GM10248 (cell line): Measurements from ENCODE around the gene ADGRL1.

Experiments used
- CTCF ChIA-PET: fragments of 300-600 bp; sonication (Branson Sonifier 250); formaldehyde crosslinking; extraction: SDS; loops from one replicate; lab custom pipeline; 2021; ENCODE audit warnings: antibody characterized with exemption; lab: Yijun Ruan, JAX
- POLR2A ChIA-PET: fragments of 350-650 bp; sonication (Branson Sonifier 250); formaldehyde crosslinking; extraction: SDS; loops from one replicate; lab custom pipeline; 2020; ENCODE audit warnings: antibody characterized with exemption; lab: Yijun Ruan, JAX
- DNase-seq: peaks from one replicate; pipeline ENCODE4 v3.0.0; 2012; ENCODE audit errors: extremely low spot score
- TF ChIP-seq, protein P1 (sequence below): IDR thresholded peaks from 2 replicates; pipeline ENCODE4 v1.5.1; 2012; ENCODE audit warnings: mild to moderate bottlenecking, low read depth; ENCODE audit errors: extremely low read depth, missing control alignments, control extremely low read depth

Gene ADGRL1

GRCh38 chr19:14141041-14141440, 64.9 kb downstream of the ADGRL1 start:
- no peak for DNase-seq
- ChIA-PET POLR2A (no interaction called here), CTCF (interaction anchor here (1.1 to 2.7 kb wide), 3 partner anchors 21 to 207 kb away, joined by 3 to 10 read pairs (median 4); no protein-coding TSS in a partner anchor)
- TF ChIP-seq, protein P1, sequence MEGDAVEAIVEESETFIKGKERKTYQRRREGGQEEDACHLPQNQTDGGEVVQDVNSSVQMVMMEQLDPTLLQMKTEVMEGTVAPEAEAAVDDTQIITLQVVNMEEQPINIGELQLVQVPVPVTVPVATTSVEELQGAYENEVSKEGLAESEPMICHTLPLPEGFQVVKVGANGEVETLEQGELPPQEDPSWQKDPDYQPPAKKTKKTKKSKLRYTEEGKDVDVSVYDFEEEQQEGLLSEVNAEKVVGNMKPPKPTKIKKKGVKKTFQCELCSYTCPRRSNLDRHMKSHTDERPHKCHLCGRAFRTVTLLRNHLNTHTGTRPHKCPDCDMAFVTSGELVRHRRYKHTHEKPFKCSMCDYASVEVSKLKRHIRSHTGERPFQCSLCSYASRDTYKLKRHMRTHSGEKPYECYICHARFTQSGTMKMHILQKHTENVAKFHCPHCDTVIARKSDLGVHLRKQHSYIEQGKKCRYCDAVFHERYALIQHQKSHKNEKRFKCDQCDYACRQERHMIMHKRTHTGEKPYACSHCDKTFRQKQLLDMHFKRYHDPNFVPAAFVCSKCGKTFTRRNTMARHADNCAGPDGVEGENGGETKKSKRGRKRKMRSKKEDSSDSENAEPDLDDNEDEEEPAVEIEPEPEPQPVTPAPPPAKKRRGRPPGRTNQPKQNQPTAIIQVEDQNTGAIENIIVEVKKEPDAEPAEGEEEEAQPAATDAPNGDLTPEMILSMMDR: no peak

GRCh38 chr19:14139944-14140343, 66.0 kb downstream of the ADGRL1 start:
- DNase-seq: no peak
- TF ChIP-seq, protein P1: no peak
- ChIA-PET CTCF (interaction anchor here (0.9 to 1.1 kb wide), 2 partner anchors 22 to 209 kb away, joined by 3 to 4 read pairs; no protein-coding TSS in a partner anchor), POLR2A (no interaction called here)

- ChIA-PET CTCF (interaction anchor here (1.0 to 4.3 kb wide), 3 partner anchors 12 to 209 kb away, joined by 5 to 50 read pairs (median 29); partner anchors contain the start of gene PRKACA), POLR2A (no interaction called here)
- no peak for DNase-seq
- TF ChIP-seq, protein P1: no peak
Observed at GRCh38 chr19:14138576-14139265, 67.2 kb downstream of the ADGRL1 start.

- peak; percentile 98 for DNase-seq
- ChIA-PET POLR2A (interaction anchor here (0.6 to 1.2 kb wide), 15 partner anchors 14 to 345 kb away, joined by 3 to 9 read pairs (median 3); no protein-coding TSS in a partner anchor), CTCF (interaction anchor here (0.6 to 4.3 kb wide), 70 partner anchors 9 to 384 kb away, joined by 3 to 50 read pairs (median 4); partner anchors contain the start of genes ADGRE5, BRME1, CC2D1A and NANOS3)
- TF ChIP-seq, protein P1: peak; percentile 90
Observed at GRCh38 chr19:14136509-14137281, 69.3 kb downstream of the ADGRL1 start, which contains the start of gene ASF1B. TSS of gene ASF1B (minus strand) at chr19:14136589. CDS start at chr19:14136456, 133 bp downstream.

DNA sequence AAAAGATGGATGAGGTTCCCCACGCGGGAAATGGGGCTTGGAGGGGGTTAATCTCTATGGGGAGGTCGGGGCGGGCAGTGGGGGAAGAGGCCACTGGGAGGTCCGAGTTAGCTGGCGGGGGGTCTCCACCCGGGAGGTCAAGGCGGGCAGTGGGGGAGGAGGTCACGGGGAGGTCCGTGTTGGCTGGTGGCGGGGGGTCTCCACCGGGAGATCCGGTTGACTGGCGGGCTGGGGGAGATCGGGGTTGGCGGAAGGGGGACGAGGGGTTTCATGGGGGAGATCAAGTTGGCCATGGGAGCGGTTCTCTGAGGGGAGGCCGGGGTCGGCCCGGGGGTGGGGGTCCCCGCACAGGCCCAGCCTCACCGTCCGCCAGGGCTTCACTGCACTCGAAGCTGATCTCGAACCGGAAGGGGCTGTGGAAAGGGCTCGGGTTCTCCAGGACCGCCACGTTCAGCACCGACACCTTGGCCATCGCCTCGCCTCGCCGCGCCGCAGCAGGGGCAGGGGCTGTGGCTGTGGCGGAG, 69.9 kb downstream of the ADGRL1 start:
- ChIA-PET POLR2A (interaction anchor here (0.6 to 1.2 kb wide), 8 partner anchors 54 to 337 kb away, joined by 3 to 8 read pairs (median 3); no protein-coding TSS in a partner anchor), CTCF (interaction anchor here (0.6 to 4.3 kb wide), 58 partner anchors 9 to 385 kb away, joined by 3 to 50 read pairs (median 5); partner anchors contain the start of genes ADGRE5, BRME1, CC2D1A and NANOS3)
- peak; percentile 14 for DNase-seq
- TF ChIP-seq, protein P1: no peak

GRCh38 chr19:14135355-14135754, 70.6 kb downstream of the ADGRL1 start:
- ChIA-PET CTCF (interaction anchor here (1.1 to 4.3 kb wide), 7 partner anchors 12 to 263 kb away, joined by 4 to 50 read pairs (median 7); partner anchors contain the start of gene PRKACA), POLR2A (interaction anchor here (0.6 to 0.7 kb wide), 5 partner anchors 17 to 286 kb away, joined by 3 to 8 read pairs (median 5); no protein-coding TSS in a partner anchor)
- DNase-seq: no peak
- TF ChIP-seq, protein P1: no peak
